Activated naive CD8-positive, alpha-beta T cell (primary cell): ENCODE measurements around the gene EPHX1.
A peak's percentile ranks its signal among the peaks of the same experiment; 100 is the strongest.
"Not testable (repeated sequence)": the region's sequence is repeated elsewhere in the genome, so short reads cannot be mapped to it uniquely, and the experiment has no call there.

Experiments used
- H3K27ac Mint-ChIP-seq: one replicate; pipeline ENCODE4 v1.8.0; 2021; ENCODE audit warnings: mixed read lengths
- H3K27me3 Mint-ChIP-seq: one replicate; pipeline ENCODE4 v1.8.0; 2021; ENCODE audit warnings: mixed read lengths
- H3K36me3 Mint-ChIP-seq: one replicate; pipeline ENCODE4 v1.8.0; 2021; ENCODE audit warnings: mixed read lengths
- H3K4me1 Mint-ChIP-seq: one replicate; pipeline ENCODE4 v1.8.0; 2021; ENCODE audit warnings: low read depth, mixed read lengths
- H3K4me3 Mint-ChIP-seq: one replicate; pipeline ENCODE4 v1.8.0; 2021; ENCODE audit warnings: mild to moderate bottlenecking, mixed read lengths
- H3K9me3 Mint-ChIP-seq: one replicate; pipeline ENCODE4 v1.8.0; 2021; ENCODE audit warnings: low read depth, mixed read lengths

Gene EPHX1

GRCh38 chr1:225819346-225820192, 9.6 kb downstream of the EPHX1 start:
- Mint-ChIP-seq H3K4me3 (no peak overlapping the region), H3K27me3 (no peaks in the 10 kb centered on the region), H3K36me3 (peaks cover 2% of the 10 kb centered on the region), H3K4me1 (peaks cover 2% of the 10 kb centered on the region), H3K9me3 (no peaks in the 10 kb centered on the region), H3K27ac (no peak overlapping the region)

DNA sequence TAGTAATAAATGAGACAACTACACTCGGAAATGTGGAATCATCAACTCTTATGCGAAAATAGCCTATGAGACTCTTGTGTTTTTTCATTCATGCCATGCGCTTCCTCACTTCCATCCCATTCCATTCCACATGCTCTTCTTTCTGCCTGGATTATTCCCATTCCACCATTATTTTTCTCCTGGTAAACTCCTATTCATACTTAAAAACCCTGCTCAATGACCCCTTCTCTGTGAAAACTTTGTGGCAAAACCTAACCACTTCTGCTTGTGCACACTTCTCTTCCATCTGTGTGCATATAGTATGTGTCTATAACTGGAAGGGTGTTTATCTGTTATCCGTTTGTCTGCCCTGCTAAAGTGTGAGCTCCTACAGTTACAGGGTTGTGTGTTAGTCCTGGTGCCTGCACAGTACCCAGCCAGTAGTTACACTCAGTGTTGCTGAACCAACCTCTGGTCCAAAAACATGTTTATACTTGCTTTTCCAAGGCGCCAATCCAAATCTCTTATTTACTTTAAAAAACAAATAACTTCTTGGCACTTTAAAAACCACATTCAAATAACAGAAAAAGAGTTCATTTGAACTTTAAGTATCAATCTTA, 10.7 kb downstream of the EPHX1 start:
- H3K4me3 Mint-ChIP-seq: no peak overlapping the region
- no peak overlapping the region for H3K27ac Mint-ChIP-seq
- H3K36me3 Mint-ChIP-seq: peaks cover 2% of the 10 kb centered on the region
- H3K9me3 Mint-ChIP-seq: no peaks in the 10 kb centered on the region
- H3K4me1 Mint-ChIP-seq: peaks cover 2% of the 10 kb centered on the region
- no peaks in the 10 kb centered on the region for H3K27me3 Mint-ChIP-seq

DNA sequence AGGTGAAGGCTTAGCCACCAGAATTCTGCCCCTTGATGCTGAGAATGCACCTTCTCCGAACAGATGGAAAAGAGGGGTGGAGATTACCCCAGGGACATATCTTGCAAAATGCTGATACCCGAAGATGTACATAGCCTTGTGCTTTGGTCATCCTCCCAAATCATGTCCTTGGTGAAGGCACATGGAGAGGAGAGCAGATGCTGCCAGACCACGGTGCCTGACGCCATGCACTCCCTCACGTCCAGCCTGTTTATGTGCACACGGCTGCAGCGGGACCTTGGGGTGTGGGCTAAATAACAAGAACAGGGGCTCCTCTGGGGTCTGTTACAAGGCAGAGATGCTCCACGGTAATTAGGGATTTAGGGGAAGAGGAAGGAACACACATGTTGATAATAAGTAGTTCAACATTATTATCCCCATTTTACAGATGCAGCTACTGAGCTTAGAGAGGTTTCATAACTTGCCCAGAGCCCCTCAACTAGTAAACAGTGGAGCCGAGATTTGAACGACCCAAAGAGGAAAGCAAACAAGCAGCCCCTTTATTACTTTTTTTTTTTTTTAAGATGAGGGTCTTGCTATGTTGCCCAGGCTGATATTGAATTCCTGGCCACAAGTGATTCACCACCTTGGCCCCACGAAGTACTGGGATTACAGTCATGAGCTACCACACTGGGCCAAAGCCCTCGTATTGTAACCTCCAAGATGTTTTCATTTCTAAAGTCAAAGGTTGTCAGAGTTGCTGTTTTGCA, 12.9 kb downstream of the EPHX1 start:
- H3K9me3 Mint-ChIP-seq: no peaks in the 10 kb centered on the region
- peaks cover 2% of the 10 kb centered on the region for H3K36me3 Mint-ChIP-seq
- no peak overlapping the region for H3K27ac Mint-ChIP-seq
- H3K4me1 Mint-ChIP-seq: no peaks in the 10 kb centered on the region
- no peak overlapping the region for H3K4me3 Mint-ChIP-seq
- H3K27me3 Mint-ChIP-seq: no peaks in the 10 kb centered on the region

GRCh38 chr1:225823811-225824261, 13.9 kb downstream of the EPHX1 start:
- Mint-ChIP-seq H3K27ac (no peak overlapping the region), H3K36me3 (peaks cover 2% of the 10 kb centered on the region), H3K4me1 (no peaks in the 10 kb centered on the region), H3K9me3 (no peaks in the 10 kb centered on the region), H3K27me3 (no peaks in the 10 kb centered on the region), H3K4me3 (no peak overlapping the region)

- Mint-ChIP-seq H3K27me3 (no peaks in the 10 kb centered on the region), H3K27ac (no peak overlapping the region), H3K4me3 (no peak overlapping the region), H3K4me1 (no peaks in the 10 kb centered on the region), H3K9me3 (no peaks in the 10 kb centered on the region), H3K36me3 (peaks cover 2% of the 10 kb centered on the region)
Measured at GRCh38 chr1:225824533-225824941, 14.6 kb downstream of the EPHX1 start.

- no peaks in the 10 kb centered on the region for H3K27me3 Mint-ChIP-seq
- no peak overlapping the region for H3K4me3 Mint-ChIP-seq
- H3K36me3 Mint-ChIP-seq: peaks cover 2% of the 10 kb centered on the region
- H3K9me3 Mint-ChIP-seq: no peaks in the 10 kb centered on the region
- no peaks in the 10 kb centered on the region for H3K4me1 Mint-ChIP-seq
- H3K27ac Mint-ChIP-seq: no peak overlapping the region
Measured at GRCh38 chr1:225825078-225825477, 15.2 kb downstream of the EPHX1 start.

DNA sequence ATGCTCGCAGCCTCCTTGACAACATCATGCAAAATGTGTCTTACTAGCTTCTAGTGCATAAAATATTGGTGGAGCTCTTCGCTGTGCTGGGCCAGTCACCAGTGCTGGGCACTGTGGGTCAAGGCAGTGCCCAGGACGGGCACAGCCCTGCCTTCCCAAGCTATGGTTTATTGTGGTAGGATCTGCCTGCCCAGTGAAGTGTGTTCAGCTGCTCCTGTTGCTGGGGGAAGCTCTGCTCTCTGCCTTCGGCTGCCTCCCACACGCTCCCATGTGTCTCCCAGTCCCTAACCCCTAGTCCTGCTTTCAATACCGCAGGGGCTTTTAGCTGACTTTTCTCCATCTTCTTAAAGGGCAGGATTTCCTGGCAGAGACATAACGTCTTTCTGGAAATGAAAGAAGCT, 15.7 kb downstream of the EPHX1 start:
- Mint-ChIP-seq H3K4me1 (no peaks in the 10 kb centered on the region), H3K27me3 (no peaks in the 10 kb centered on the region), H3K27ac (no peak overlapping the region), H3K36me3 (peaks cover 2% of the 10 kb centered on the region), H3K9me3 (no peaks in the 10 kb centered on the region), H3K4me3 (no peak overlapping the region)

DNA sequence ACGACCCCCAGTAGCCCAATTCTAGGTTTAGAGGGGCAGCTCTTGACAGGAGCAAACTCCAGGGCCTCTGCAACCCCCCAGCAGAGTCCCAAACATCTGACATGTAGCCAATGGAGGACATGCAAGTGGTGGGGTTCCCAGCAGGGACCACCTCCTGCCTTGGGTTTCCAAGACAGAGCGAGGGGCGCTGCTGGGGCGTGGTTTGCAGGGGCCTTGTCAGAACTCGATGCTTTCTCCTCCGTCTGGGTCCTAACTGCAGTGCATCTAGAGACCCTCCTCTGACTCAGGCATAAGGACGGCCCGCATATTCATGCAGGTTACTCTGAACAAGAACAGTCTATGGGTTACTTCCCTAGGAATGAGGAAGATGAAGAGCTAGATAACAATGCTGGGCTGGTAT, 17.2 kb downstream of the EPHX1 start:
- Mint-ChIP-seq H3K27ac (no peak overlapping the region), H3K4me1 (no peaks in the 10 kb centered on the region), H3K36me3 (no peaks in the 10 kb centered on the region), H3K27me3 (no peaks in the 10 kb centered on the region), H3K4me3 (no peak overlapping the region), H3K9me3 (no peaks in the 10 kb centered on the region)

GRCh38 chr1:225828706-225829345, 18.9 kb downstream of the EPHX1 start:
- H3K36me3 Mint-ChIP-seq: no peaks in the 10 kb centered on the region
- no peak overlapping the region for H3K4me3 Mint-ChIP-seq
- H3K27ac Mint-ChIP-seq: no peak overlapping the region
- no peaks in the 10 kb centered on the region for H3K9me3 Mint-ChIP-seq
- H3K27me3 Mint-ChIP-seq: no peaks in the 10 kb centered on the region
- H3K4me1 Mint-ChIP-seq: no peaks in the 10 kb centered on the region

DNA sequence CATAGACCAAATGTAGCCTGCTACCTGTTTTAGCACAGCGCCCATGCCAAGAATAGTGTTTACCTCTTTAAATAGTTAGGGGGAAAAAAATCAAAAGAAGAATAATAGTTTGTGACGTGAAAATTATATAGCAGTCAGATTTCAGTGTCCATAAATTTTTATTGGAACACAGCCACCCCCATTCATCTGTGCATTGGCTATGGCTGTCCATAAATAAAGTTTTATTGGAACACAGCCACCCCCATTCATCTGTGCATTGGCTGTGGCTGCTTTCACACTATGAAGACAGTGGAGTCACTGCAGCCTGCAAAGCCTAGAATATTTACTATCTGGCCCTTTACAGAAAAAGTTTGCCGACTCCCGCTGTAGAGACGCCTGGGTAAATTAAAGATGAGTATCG, 20.9 kb downstream of the EPHX1 start:
- no peaks in the 10 kb centered on the region for H3K36me3 Mint-ChIP-seq
- H3K9me3 Mint-ChIP-seq: no peaks in the 10 kb centered on the region
- H3K4me1 Mint-ChIP-seq: no peaks in the 10 kb centered on the region
- no peaks in the 10 kb centered on the region for H3K27me3 Mint-ChIP-seq
- H3K27ac Mint-ChIP-seq: no peak overlapping the region
- H3K4me3 Mint-ChIP-seq: no peak overlapping the region

- no peak overlapping the region for H3K4me3 Mint-ChIP-seq
- no peaks in the 10 kb centered on the region for H3K27me3 Mint-ChIP-seq
- H3K9me3 Mint-ChIP-seq: no peaks in the 10 kb centered on the region
- H3K36me3 Mint-ChIP-seq: no peaks in the 10 kb centered on the region
- H3K27ac Mint-ChIP-seq: no peak overlapping the region
- peaks cover 8% of the 10 kb centered on the region for H3K4me1 Mint-ChIP-seq
Measured at GRCh38 chr1:225834417-225835329, 24.7 kb downstream of the EPHX1 start.

- no peaks in the 10 kb centered on the region for H3K36me3 Mint-ChIP-seq
- no peaks in the 10 kb centered on the region for H3K27me3 Mint-ChIP-seq
- H3K4me1 Mint-ChIP-seq: peaks cover 19% of the 10 kb centered on the region
- H3K4me3 Mint-ChIP-seq: no peak overlapping the region
- peak overlapping the region; percentile 46 for H3K27ac Mint-ChIP-seq
- H3K9me3 Mint-ChIP-seq: no peaks in the 10 kb centered on the region
Measured at GRCh38 chr1:225835856-225836255, 25.9 kb downstream of the EPHX1 start.

DNA sequence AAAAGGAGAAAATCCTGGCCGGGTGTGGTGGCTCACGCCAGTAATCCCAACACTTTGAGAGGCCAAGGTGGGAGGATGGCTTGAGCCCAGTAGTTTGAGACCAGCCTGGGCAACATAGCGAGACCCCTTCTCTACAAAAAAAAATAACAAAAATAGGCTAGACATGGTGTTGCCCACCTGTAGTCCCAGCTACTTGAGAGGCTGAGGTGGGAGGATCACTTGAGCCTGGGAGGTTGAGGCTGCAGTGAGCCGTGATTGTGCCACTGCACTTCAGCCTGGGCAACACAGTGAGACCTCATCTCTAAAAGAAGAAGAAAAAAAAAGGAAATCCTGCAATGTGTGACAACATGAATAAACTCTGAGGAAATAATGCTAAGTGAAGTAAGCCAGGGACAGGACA, 26.4 kb downstream of the EPHX1 start:
- not testable (repeated sequence) for H3K27ac Mint-ChIP-seq, H3K27me3 Mint-ChIP-seq, H3K4me3 Mint-ChIP-seq, H3K36me3 Mint-ChIP-seq, H3K9me3 Mint-ChIP-seq
- H3K4me1 Mint-ChIP-seq: peaks cover 21% of the 10 kb centered on the region

DNA sequence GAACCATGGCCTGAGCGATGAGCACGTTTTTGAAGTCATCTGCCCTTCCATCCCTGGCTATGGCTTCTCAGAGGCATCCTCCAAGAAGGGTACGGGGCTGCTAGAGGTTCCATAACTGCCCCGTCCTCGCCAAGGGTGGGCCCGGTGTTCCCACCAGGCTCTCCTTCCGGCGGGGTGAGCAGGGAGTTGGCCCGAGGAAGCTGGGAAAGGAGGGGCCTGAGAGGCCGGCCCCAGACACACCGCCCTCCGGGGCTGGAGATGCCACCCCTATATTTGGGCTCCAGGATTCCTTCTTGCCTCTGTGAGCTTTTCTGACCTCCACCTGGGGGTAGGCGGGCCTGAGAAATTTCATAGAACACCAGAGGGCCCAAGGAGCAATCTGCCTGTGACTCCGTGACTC, 28.9 kb downstream of the EPHX1 start:
- Mint-ChIP-seq H3K36me3 (no peaks in the 10 kb centered on the region), H3K4me3 (no peak overlapping the region), H3K27ac (no peak overlapping the region), H3K9me3 (no peaks in the 10 kb centered on the region), H3K27me3 (no peaks in the 10 kb centered on the region), H3K4me1 (peaks cover 28% of the 10 kb centered on the region)
